Measurements from ENCODE around the gene ARHGEF5.
"Not testable (repeated sequence)": the region's sequence is repeated elsewhere in the genome, so short reads cannot be mapped to it uniquely, and the experiment has no call there.

Gene ARHGEF5

GRCh38 chr7:144415858-144416257, 60.7 kb downstream of the ARHGEF5 start:
- Histone ChIP-seq H3K9me3 (ENCODE audit: severe bottlenecking) (no peaks in the 10 kb centered on the region), H3K27ac (no peak overlapping the region), H3K4me3 (ENCODE audit: low read depth, low read length) (no peak overlapping the region), H3K36me3 (no peaks in the 10 kb centered on the region), H3K27me3 (ENCODE audit: insufficient read depth, low read depth, severe bottlenecking) (no peaks in the 10 kb centered on the region)
- no peak for TF ChIP-seq CTCF (IDR thresholded peaks at IDR 0.05; ENCODE audit: low read depth, low read length)
- DNase-seq: no peak

- no peak for DNase-seq
- no peaks in the 10 kb centered on the region for H3K36me3 ChIP-seq
- no peak for TF ChIP-seq CTCF (IDR thresholded peaks at IDR 0.05; ENCODE audit: low read depth, low read length)
- no peak overlapping the region for H3K4me3 ChIP-seq (ENCODE audit: low read depth, low read length)
- no peaks in the 10 kb centered on the region for H3K27me3 ChIP-seq (ENCODE audit: insufficient read depth, low read depth, severe bottlenecking)
- H3K27ac ChIP-seq: no peak overlapping the region
- no peaks in the 10 kb centered on the region for H3K9me3 ChIP-seq (ENCODE audit: severe bottlenecking)
These were observed 61.1 kb downstream of the ARHGEF5 start for GRCh38 chr7:144416341-144416740.

GRCh38 chr7:144418931-144419330, 63.7 kb downstream of the ARHGEF5 start:
- not testable (repeated sequence) for DNase-seq; H3K36me3 ChIP-seq; H3K27me3 ChIP-seq (ENCODE audit: insufficient read depth, low read depth, severe bottlenecking); H3K4me3 ChIP-seq (ENCODE audit: low read depth, low read length); H3K27ac ChIP-seq; H3K9me3 ChIP-seq (ENCODE audit: severe bottlenecking)

- not testable (repeated sequence) for H3K27ac ChIP-seq; DNase-seq; H3K4me3 ChIP-seq (ENCODE audit: low read depth, low read length); H3K36me3 ChIP-seq; H3K27me3 ChIP-seq (ENCODE audit: insufficient read depth, low read depth, severe bottlenecking)
- H3K9me3 ChIP-seq (ENCODE audit: severe bottlenecking): peaks cover 11% of the 10 kb centered on the region
These were observed 72.3 kb downstream of the ARHGEF5 start for GRCh38 chr7:144427539-144427938.

GRCh38 chr7:144428431-144428830, 73.2 kb downstream of the ARHGEF5 start:
- H3K36me3 ChIP-seq: no peaks in the 10 kb centered on the region
- H3K4me3 ChIP-seq (ENCODE audit: low read depth, low read length): no peak overlapping the region
- peaks cover 11% of the 10 kb centered on the region for H3K9me3 ChIP-seq (ENCODE audit: severe bottlenecking)
- no peak for DNase-seq
- H3K27me3 ChIP-seq (ENCODE audit: insufficient read depth, low read depth, severe bottlenecking): no peaks in the 10 kb centered on the region
- H3K27ac ChIP-seq: no peak overlapping the region
- TF ChIP-seq CTCF (IDR thresholded peaks at IDR 0.05; ENCODE audit: low read depth, low read length): no peak
